GM04504 (cell line): ENCODE data around the gene C22orf23.
A peak's percentile ranks its signal among the peaks of the same experiment; 100 is the strongest.
"Not testable (repeated sequence)": the region's sequence is repeated elsewhere in the genome, so short reads cannot be mapped to it uniquely, and the experiment has no call there.

Source experiments
- DNase-seq: peaks from one replicate; pipeline ENCODE4 v3.0.0-alpha.2; 2012; ENCODE audit warnings: low read depth

The C22orf23 gene

GRCh38 chr22:37954686-37955085 is 1.3 kb upstream of the C22orf23 start:
- no peak for DNase-seq

- DNase-seq = no peak
These were observed 352 bp downstream of the C22orf23 start for GRCh38 chr22:37953062-37953436.

- not testable (repeated sequence) for DNase-seq
These were observed 772 bp downstream of the C22orf23 start for GRCh38 chr22:37952629-37953028.

- no peak for DNase-seq
These were observed 2.1 kb downstream of the C22orf23 start for GRCh38 chr22:37951305-37951704.

GRCh38 chr22:37947142-37947795 is 6.1 kb downstream of the C22orf23 start:
- not testable (repeated sequence) for DNase-seq

- not testable (repeated sequence) for DNase-seq
These were observed 9.0 kb downstream of the C22orf23 start for GRCh38 chr22:37944423-37944822.

- DNase-seq = no peak
These were observed 9.6 kb downstream of the C22orf23 start for GRCh38 chr22:37943825-37944198.

GRCh38 chr22:37943136-37943824 is 10.1 kb downstream of the C22orf23 start:
- no peak for DNase-seq

GRCh38 chr22:37942133-37942532 is 11.3 kb downstream of the C22orf23 start:
- DNase-seq = no peak

- DNase-seq = no peak
These were observed 12.6 kb downstream of the C22orf23 start for GRCh38 chr22:37940698-37941376.

- peak; percentile 86 for DNase-seq
These were observed 19.6 kb downstream of the C22orf23 start for GRCh38 chr22:37933711-37934376.

GRCh38 chr22:37932821-37933578 is 20.4 kb downstream of the C22orf23 start:
- DNase-seq = no peak

GRCh38 chr22:37932401-37932800 is 21.0 kb downstream of the C22orf23 start:
- DNase-seq = no peak

GRCh38 chr22:37931893-37932389 is 21.5 kb downstream of the C22orf23 start:
- no peak for DNase-seq

GRCh38 chr22:37930952-37931440 is 22.4 kb downstream of the C22orf23 start:
- no peak for DNase-seq

- DNase-seq = no peak
These were observed 23.0 kb downstream of the C22orf23 start for GRCh38 chr22:37930270-37930951.

- DNase-seq = no peak
These were observed 24.0 kb downstream of the C22orf23 start for GRCh38 chr22:37929390-37929789.

- DNase-seq = no peak
These were observed 25.8 kb downstream of the C22orf23 start for GRCh38 chr22:37927637-37927936.

GRCh38 chr22:37926771-37927636 is 26.4 kb downstream of the C22orf23 start:
- DNase-seq = no peak

- DNase-seq = no peak
These were observed 27.0 kb downstream of the C22orf23 start for GRCh38 chr22:37926358-37926757.
